Measurements from ENCODE around the gene ALG12.

- no peak for TF ChIP-seq CTCF (IDR thresholded peaks at IDR 0.05; ENCODE audit: low read length)
- no peak for TF ChIP-seq EZH2 (IDR thresholded peaks at IDR 0.05; ENCODE audit: borderline replicate concordance, low read length)
Observed at GRCh38 chr22:49935561-49935960, 17.3 kb upstream of the ALG12 start.
